IMR-90 (cell line): ENCODE data around the gene FICD. TPM values are rescaled to one million over a fixed set of nuclear protein-coding genes. Genes with fewer than 3 reads are reported as not detected.

Experiments used
- ATAC-seq: fragments of 200-7000 bp; cut with Tn5 transposase; 2 replicates; pipeline ENCODE4 v1.9.1; 2020; ENCODE audit warnings: low read depth, mild to moderate bottlenecking, moderate library complexity
- BruUV-seq: library from RNA; stranded (reverse); fragments of 400-500 nt; replicated peaks from 2 replicates; lab custom pipeline; 2021; lab: Mats Ljungman, UMichigan
- CTCF ChIA-PET: fragments of 300-600 bp; formaldehyde crosslinking; extraction: SDS; loops from one replicate; lab custom pipeline; 2021; ENCODE audit warnings: antibody characterized with exemption; lab: Yijun Ruan, JAX
- POLR2A ChIA-PET: fragments of 300-600 bp; sonication (Branson Sonifier 250); formaldehyde crosslinking; loops from one replicate; lab custom pipeline; 2022; ENCODE audit warnings: antibody characterized with exemption; ENCODE audit not compliant: unreplicated experiment; lab: Charles Lee
- DNase-seq: peaks from one replicate; pipeline ENCODE4 v3.0.0; 2013
- H2AFZ ChIP-seq: replicated peaks from 2 replicates; pipeline ENCODE3; 2013; ENCODE audit warnings: low read length, mild to moderate bottlenecking; ENCODE audit not compliant: poor library complexity
- H2AK5ac ChIP-seq: 2 replicates; pipeline ENCODE4 v1.6.1; 2013; ENCODE audit warnings: low read depth, low read length, inconsistent platforms
- H2AK9ac ChIP-seq: replicated peaks from 2 replicates; pipeline ENCODE3; 2013; ENCODE audit warnings: mild to moderate bottlenecking, low read depth, low read length, moderate library complexity; ENCODE audit not compliant: poor library complexity
- H2BK120ac ChIP-seq: 2 replicates; pipeline ENCODE4 v1.6.1; 2013; ENCODE audit warnings: low read depth, low read length, inconsistent platforms
- H2BK15ac ChIP-seq: 3 replicates; pipeline ENCODE4 v1.6.1; 2013; ENCODE audit warnings: low read depth, low read length, inconsistent platforms
- H2BK20ac ChIP-seq: 2 replicates; pipeline ENCODE4 v1.6.1; 2013; ENCODE audit warnings: low read depth, mild to moderate bottlenecking, inconsistent platforms, low read length, moderate library complexity
- H2BK5ac ChIP-seq: 2 replicates; pipeline ENCODE4 v1.6.1; 2013; ENCODE audit warnings: mild to moderate bottlenecking, low read depth, low read length, inconsistent platforms; ENCODE audit not compliant: poor library complexity, severe bottlenecking
- H3K14ac ChIP-seq: replicated peaks from 2 replicates; pipeline ENCODE4 v1.6.1; 2013; ENCODE audit warnings: low read depth, low read length, inconsistent platforms
- H3K18ac ChIP-seq: 2 replicates; pipeline ENCODE4 v1.6.1; 2013; ENCODE audit warnings: low read depth, low read length, control low read depth
- H3K23ac ChIP-seq: 2 replicates; pipeline ENCODE4 v1.6.1; 2013; ENCODE audit warnings: low read depth, low read length, inconsistent platforms
- H3K27ac ChIP-seq: 2 replicates; pipeline ENCODE4 v1.5.1; 2013; ENCODE audit warnings: mild to moderate bottlenecking, control low read depth, low read length; ENCODE audit not compliant: insufficient read depth
- H3K27me3 ChIP-seq: 2 replicates; pipeline ENCODE4 v1.6.1; 2013; ENCODE audit warnings: low read length; ENCODE audit not compliant: control insufficient read depth, insufficient read depth
- H3K36me3 ChIP-seq: 2 replicates; pipeline ENCODE4 v1.6.1; 2013; ENCODE audit warnings: low read length, mixed read lengths; ENCODE audit not compliant: control insufficient read depth, insufficient read depth
- H3K4ac ChIP-seq: 2 replicates; pipeline ENCODE4 v1.6.1; 2013; ENCODE audit warnings: low read depth, low read length, inconsistent platforms
- H3K4me1 ChIP-seq: 2 replicates; pipeline ENCODE4 v1.6.1; 2013; ENCODE audit warnings: low read length, mixed read lengths; ENCODE audit not compliant: control insufficient read depth, insufficient read depth
- H3K4me2 ChIP-seq: 2 replicates; pipeline ENCODE4 v1.6.1; 2013; ENCODE audit warnings: low read depth, mild to moderate bottlenecking, control low read depth, low read length, moderate library complexity
- H3K4me3 ChIP-seq: 2 replicates; pipeline ENCODE4 v1.5.1; 2013; ENCODE audit warnings: low read depth, mild to moderate bottlenecking, control low read depth, low read length, moderate library complexity; ENCODE audit not compliant: insufficient read depth
- H3K56ac ChIP-seq: 2 replicates; pipeline ENCODE4 v1.6.1; 2013; ENCODE audit warnings: low read length, inconsistent platforms; ENCODE audit not compliant: insufficient read depth; ENCODE audit errors: extremely low read depth
- H3K79me1 ChIP-seq, 2 experiments: 2 replicates each; pipeline ENCODE4 v1.6.1; 2013; ENCODE audit warnings: low read length in 2 of 2, inconsistent platforms in 1 of 2, low read depth in 1 of 2
- H3K9ac ChIP-seq: 2 replicates; pipeline ENCODE4 v1.6.1; 2013; ENCODE audit warnings: low read depth, low read length, control low read depth
- H3K9me1 ChIP-seq: 2 replicates; pipeline ENCODE4 v1.6.1; 2013; ENCODE audit warnings: low read length, inconsistent platforms; ENCODE audit not compliant: insufficient read depth
- H3K9me3 ChIP-seq: 2 replicates; pipeline ENCODE4 v1.6.1; 2013; ENCODE audit warnings: low read length; ENCODE audit not compliant: control insufficient read depth, insufficient read depth
- H4K20me1 ChIP-seq: 2 replicates; pipeline ENCODE4 v1.6.1; 2013; ENCODE audit warnings: low read length, inconsistent platforms; ENCODE audit not compliant: insufficient read depth
- H4K5ac ChIP-seq: 2 replicates; pipeline ENCODE4 v1.6.1; 2013; ENCODE audit warnings: mild to moderate bottlenecking, low read depth, low read length, control low read depth
- H4K8ac ChIP-seq, 2 experiments: 2 replicates each; pipeline ENCODE4 v1.6.1; 2013; ENCODE audit warnings: low read depth in 2 of 2, low read length in 2 of 2, control low read depth in 1 of 2, inconsistent platforms in 1 of 2
- H4K91ac ChIP-seq: 2 replicates; pipeline ENCODE4 v1.6.1; 2013; ENCODE audit warnings: low read depth, low read length, inconsistent platforms; ENCODE audit not compliant: insufficient read depth
- BHLHE40 ChIP-seq: fragments of 150-350 bp; IDR thresholded peaks from 2 replicates; pipeline ENCODE4 v1.6.1; 2016; ENCODE audit warnings: mild to moderate bottlenecking, low read depth, low read length
- CEBPB ChIP-seq: IDR thresholded peaks from 2 replicates; pipeline ENCODE4 v1.6.1; 2012; ENCODE audit warnings: low read depth, low read length, improper control_type of control experiment
- CHD1 ChIP-seq: IDR thresholded peaks from 2 replicates; pipeline ENCODE4 v1.6.1; 2012; ENCODE audit warnings: low read depth, low read length, improper control_type of control experiment
- FOS ChIP-seq: fragments of 150-350 bp; IDR thresholded peaks from 2 replicates; pipeline ENCODE4 v1.6.1; 2016; ENCODE audit warnings: low read depth, low read length
- MXI1 ChIP-seq: IDR thresholded peaks from 2 replicates; pipeline ENCODE4 v1.6.1; 2012; ENCODE audit warnings: low read depth, mild to moderate bottlenecking, low read length, moderate library complexity, borderline replicate concordance
- POLR2A ChIP-seq: IDR thresholded peaks from 2 replicates; pipeline ENCODE4 v1.6.1; 2012; ENCODE audit warnings: mild to moderate bottlenecking, low read depth, low read length
- RAD21 ChIP-seq: IDR thresholded peaks from 2 replicates; pipeline ENCODE4 v1.6.1; 2012; ENCODE audit warnings: low read length, improper control_type of control experiment
- RCOR1 ChIP-seq: IDR thresholded peaks from 2 replicates; pipeline ENCODE4 v1.6.1; 2012; ENCODE audit warnings: mild to moderate bottlenecking, low read length, improper control_type of control experiment; ENCODE audit not compliant: insufficient replicate concordance
- SMC3 ChIP-seq: fragments of 150-350 bp; IDR thresholded peaks from 2 replicates; pipeline ENCODE4 v1.6.1; 2016; ENCODE audit warnings: low read depth, mild to moderate bottlenecking, antibody characterized with exemption, low read length, moderate library complexity
- WGBS, 2 experiments: methylation state at CpG; one replicate each; pipeline versions ENCODE4 v1.1.5 to v1.1.7; 2013; ENCODE audit warnings: missing lambda C conversion rate in 2 of 2; ENCODE audit not compliant: insufficient read length in 1 of 2; ENCODE audit errors: extremely low coverage in 2 of 2; 5-methylcytosine and 5-hydroxymethylcytosine counted together
- dilution Hi-C: fragments of 300-500 bp; cut with HindIII; formaldehyde crosslinking; loops from one replicate; pipeline ENCODE4 v1.14.3; 2018; ENCODE audit warnings: low sequenced_read_pairs; ENCODE audit not compliant: unreplicated experiment
- in situ Hi-C: fragments of 300-500 bp; cut with MboI; formaldehyde crosslinking; loops from 3 replicates; pipeline ENCODE4 v1.14.3; 2019; ENCODE audit warnings: low sequenced_read_pairs, inconsistent platforms, mixed read lengths
- intact Hi-C: fragments of 100-400 bp; cut with micrococcal nuclease; formaldehyde crosslinking; loops from 2 replicates; pipeline ENCODE4 v1.10.0; 2022
- polyA plus RNA-seq, 3 experiments: library from polyadenylated mRNA; depleted of rRNA; stranded (reverse); fragments of >200 nt; gene quantifications; 2 replicates each; pipeline ENCODE4 v1.2.3, GENCODE V29; 2012; ENCODE audit warnings: low replicate concordance in 1 of 3
- total RNA-seq: library from RNA; depleted of rRNA; stranded (reverse); fragments of >200 nt; gene quantifications from 2 replicates; pipeline ENCODE4 v1.2.3, GENCODE V29; 2012
- TF ChIP-seq, protein P1 (sequence below): fragments of 150-350 bp; IDR thresholded peaks from 2 replicates; pipeline ENCODE4 v1.6.1; 2016; ENCODE audit warnings: low read depth, mild to moderate bottlenecking, low read length, moderate library complexity, borderline replicate concordance

FICD gene
- total and polyA plus RNA-seq, 2 of the 4 experiments (the other 2 are of a cell fraction): 4.0 to 11.3 TPM

DNA sequence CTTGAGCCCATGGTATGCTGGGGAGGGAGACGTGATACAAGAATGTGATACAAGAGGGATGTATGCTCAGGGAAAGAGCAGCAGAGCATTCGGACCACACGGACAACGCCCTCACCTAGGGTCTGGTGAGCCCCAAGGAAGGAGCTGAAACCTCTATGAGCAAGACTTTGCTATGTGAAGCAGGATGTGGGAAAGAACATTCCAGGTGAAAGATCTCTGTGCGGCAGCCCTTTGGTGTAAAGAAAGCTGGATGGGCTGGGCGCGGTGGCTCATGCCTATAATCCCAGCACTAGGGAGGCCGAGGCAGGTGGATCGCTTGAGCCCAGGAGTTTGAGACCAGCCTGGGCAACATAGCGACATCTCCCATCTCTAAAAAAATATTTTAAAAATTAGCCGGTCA lies 16.9 kb upstream of the FICD start:
- Histone ChIP-seq H2BK5ac (no peak overlapping the region), H3K9me3 (no peaks in the 10 kb centered on the region), H3K14ac (no peak overlapping the region), H2AK5ac (no peak overlapping the region), H3K56ac (no peak overlapping the region), H3K4me1 (no peaks in the 10 kb centered on the region), H3K36me3 (no peaks in the 10 kb centered on the region), H2AK9ac (no peak overlapping the region), H3K9me1 (peaks cover 2% of the 10 kb centered on the region; the same call in 1 of the 2 replicates), H3K18ac (no peak overlapping the region), H3K23ac (no peak overlapping the region), H3K4me3 (no peak overlapping the region), H2BK120ac (no peak overlapping the region), H2BK15ac (no peak overlapping the region), H4K8ac (no peak overlapping the region), H2AFZ (peak overlapping the region; percentile 58), H3K9ac (no peak overlapping the region), H3K27me3 (no peaks in the 10 kb centered on the region), H4K91ac (no peak overlapping the region), H2BK20ac (no peak overlapping the region), H4K20me1 (no peaks in the 10 kb centered on the region), H3K79me1 (no peaks in the 10 kb centered on the region), H4K5ac (no peak overlapping the region), H3K4me2 (no peak overlapping the region), H3K27ac (no peak overlapping the region), H3K4ac (no peak overlapping the region)
- dilution Hi-C loops (no loop called here), intact Hi-C loops (no loop called here), in situ Hi-C loops (no loop called here)
- DNase-seq (no peak), ATAC-seq (no peak)
- POLR2A ChIA-PET: no interaction called here
- CTCF ChIA-PET: interaction anchor here (1.1 kb wide), 1 partner anchor 316 kb away, joined by 3 read pairs; no protein-coding TSS in a partner anchor
- TF ChIP-seq, protein P1, sequence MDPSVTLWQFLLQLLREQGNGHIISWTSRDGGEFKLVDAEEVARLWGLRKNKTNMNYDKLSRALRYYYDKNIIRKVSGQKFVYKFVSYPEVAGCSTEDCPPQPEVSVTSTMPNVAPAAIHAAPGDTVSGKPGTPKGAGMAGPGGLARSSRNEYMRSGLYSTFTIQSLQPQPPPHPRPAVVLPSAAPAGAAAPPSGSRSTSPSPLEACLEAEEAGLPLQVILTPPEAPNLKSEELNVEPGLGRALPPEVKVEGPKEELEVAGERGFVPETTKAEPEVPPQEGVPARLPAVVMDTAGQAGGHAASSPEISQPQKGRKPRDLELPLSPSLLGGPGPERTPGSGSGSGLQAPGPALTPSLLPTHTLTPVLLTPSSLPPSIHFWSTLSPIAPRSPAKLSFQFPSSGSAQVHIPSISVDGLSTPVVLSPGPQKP: no peak
- no peak for TF ChIP-seq FOS
- TF ChIP-seq BHLHE40: no peak
- no peak for TF ChIP-seq POLR2A
- TF ChIP-seq SMC3: no peak
- no peak for TF ChIP-seq RAD21
- TF ChIP-seq RCOR1: no peak
- no peak for TF ChIP-seq MXI1
- no peak for TF ChIP-seq CEBPB
- no peak for TF ChIP-seq CHD1
- BruUV-seq: no TSS peak
- WGBS, 2 experiments: 64% methylated on average over 5 of the region's 11 CpGs; no CpG with 5 or more reads in 1 of the 2 experiments
